Fibroblast of lung (primary cell): ENCODE data around the gene SPTY2D1.

ENCODE experiments used
- CTCF ChIP-seq, 2 donors: IDR thresholded peaks in 1 of 2; conservative IDR thresholded peaks in 1 of 2; 1 replicate in 1 of 2; 2 replicates in 1 of 2; pipeline ENCODE4 v1.5.1; 2011 to 2012; ENCODE audit warnings: low read length in 2 of 2, control low read depth in 1 of 2, inconsistent platforms in 1 of 2, low read depth in 1 of 2, mild to moderate bottlenecking in 1 of 2
- EZH2 ChIP-seq: IDR thresholded peaks from 2 replicates; pipeline ENCODE4 v1.5.1; 2012; ENCODE audit warnings: low read length, control low read depth, mild to moderate bottlenecking; ENCODE audit errors: missing control alignments

GRCh38 chr11:18650859-18651557 lies 16.9 kb upstream of the SPTY2D1 start:
- peak; percentile 55 to 83 for TF ChIP-seq CTCF (conservative IDR thresholded peaks at IDR 0.05 in 1 of 2, IDR thresholded peaks at IDR 0.05 in 1 of 2; ENCODE audit: low read depth in 1 of 2, low read length in 2 of 2)
- no peak for TF ChIP-seq EZH2
